ENCODE results near the gene SELENON. TPM values are rescaled to one million over a fixed set of nuclear protein-coding genes. Genes with fewer than 3 reads are reported as not detected.

The SELENON gene
- total and polyA plus RNA-seq, 2 donors, result 4.8 to 17.4 TPM

- no peaks in the 10 kb centered on the region for H3K27me3 ChIP-seq (ENCODE audit: control insufficient read depth in 2 of 2, insufficient read depth in 1 of 2, low read length in 1 of 2)
- peaks cover 6 to 7% of the 10 kb centered on the region in 2 donors for H3K36me3 ChIP-seq (ENCODE audit: control insufficient read depth in 2 of 2, insufficient read depth in 2 of 2, low read length in 1 of 2)
- H3K4me1 ChIP-seq (ENCODE audit: control insufficient read depth in 2 of 2, insufficient read depth in 2 of 2, low read length in 2 of 2), result peaks cover 10 to 29% of the 10 kb centered on the region in 2 donors
- no peak overlapping the region for H3K27ac ChIP-seq (ENCODE audit: low read depth in 1 of 2, low read length in 1 of 2)
- peaks cover 0 to 2% of the 10 kb centered on the region in 2 donors for H3K9me3 ChIP-seq (ENCODE audit: control insufficient read depth in 2 of 2, insufficient read depth in 1 of 2, low read length in 1 of 2)
- no peak for DNase-seq (ENCODE audit: low read depth in 6 of 9, low spot score in 9 of 9)
- WGBS, result 80% methylated on average over 8 of the region's 8 CpGs
- no peak overlapping the region for H3K4me3 ChIP-seq (ENCODE audit: low read length in 2 of 2)
Measured at GRCh38 chr1:25817840-25818501, 18.0 kb downstream of the SELENON start.

GRCh38 chr1:25818569-25818968 lies 18.6 kb downstream of the SELENON start:
- WGBS, result 95% methylated on average over 6 of the region's 6 CpGs
- no peak overlapping the region for H3K27ac ChIP-seq (ENCODE audit: low read depth in 1 of 2, low read length in 1 of 2)
- H3K9me3 ChIP-seq (ENCODE audit: control insufficient read depth in 2 of 2, insufficient read depth in 1 of 2, low read length in 1 of 2), result peaks cover 0 to 2% of the 10 kb centered on the region in 2 donors
- no peak overlapping the region for H3K4me3 ChIP-seq (ENCODE audit: low read length in 2 of 2)
- peaks cover 6 to 7% of the 10 kb centered on the region in 2 donors for H3K36me3 ChIP-seq (ENCODE audit: control insufficient read depth in 2 of 2, insufficient read depth in 2 of 2, low read length in 1 of 2)
- no peak for DNase-seq (ENCODE audit: low read depth in 6 of 9, low spot score in 9 of 9)
- H3K27me3 ChIP-seq (ENCODE audit: control insufficient read depth in 2 of 2, insufficient read depth in 1 of 2, low read length in 1 of 2), result no peaks in the 10 kb centered on the region
- H3K4me1 ChIP-seq (ENCODE audit: control insufficient read depth in 2 of 2, insufficient read depth in 2 of 2, low read length in 2 of 2), result peaks cover 10 to 29% of the 10 kb centered on the region in 2 donors

- Histone ChIP-seq H3K4me1 (ENCODE audit: control insufficient read depth in 2 of 2, insufficient read depth in 2 of 2, low read length in 2 of 2) (peaks cover 10 to 29% of the 10 kb centered on the region in 2 donors), H3K36me3 (ENCODE audit: control insufficient read depth in 2 of 2, insufficient read depth in 2 of 2, low read length in 1 of 2) (peaks cover 8 to 13% of the 10 kb centered on the region in 2 donors), H3K27me3 (ENCODE audit: control insufficient read depth in 2 of 2, insufficient read depth in 1 of 2, low read length in 1 of 2) (no peaks in the 10 kb centered on the region), H3K4me3 (ENCODE audit: low read length in 2 of 2) (peak within 1 kb of the TSS; percentile 89 to 97), H3K27ac (ENCODE audit: low read depth in 1 of 2, low read length in 1 of 2) (peak within 1 kb of the TSS; percentile 90 to 92), H3K9me3 (ENCODE audit: control insufficient read depth in 2 of 2, insufficient read depth in 1 of 2, low read length in 1 of 2) (peaks cover 0 to 2% of the 10 kb centered on the region in 2 donors)
- WGBS, result 2% methylated on average over 64 of the region's 64 CpGs
- peak; percentile 68 to 94 (median 84) for DNase-seq (ENCODE audit: low read depth in 6 of 9, low spot score in 9 of 9)
Measured at GRCh38 chr1:25819491-25820246, 19.7 kb downstream of the SELENON start, which contains the start of gene MTFR1L. Gene MTFR1L, plus strand, starts transcription at chr1:25819954. Its CDS starts 3,151 bp downstream, at chr1:25823105.

- peaks cover 0 to 2% of the 10 kb centered on the region in 2 donors for H3K9me3 ChIP-seq (ENCODE audit: control insufficient read depth in 2 of 2, insufficient read depth in 1 of 2, low read length in 1 of 2)
- peaks cover 10 to 29% of the 10 kb centered on the region in 2 donors for H3K4me1 ChIP-seq (ENCODE audit: control insufficient read depth in 2 of 2, insufficient read depth in 2 of 2, low read length in 2 of 2)
- H3K4me3 ChIP-seq (ENCODE audit: low read length in 2 of 2), result peak overlapping the region; percentile 89 to 97
- peak overlapping the region; percentile 90 to 92 for H3K27ac ChIP-seq (ENCODE audit: low read depth in 1 of 2, low read length in 1 of 2)
- 1% methylated on average over 67 of the region's 67 CpGs for WGBS
- H3K36me3 ChIP-seq (ENCODE audit: control insufficient read depth in 2 of 2, insufficient read depth in 2 of 2, low read length in 1 of 2), result peaks cover 8 to 16% of the 10 kb centered on the region in 2 donors
- DNase-seq (ENCODE audit: low read depth in 6 of 9, low spot score in 9 of 9), result peak in 8 of 9 donors; percentile 52 to 89 (median 64)
- H3K27me3 ChIP-seq (ENCODE audit: control insufficient read depth in 2 of 2, insufficient read depth in 1 of 2, low read length in 1 of 2), result no peaks in the 10 kb centered on the region
Measured at GRCh38 chr1:25820247-25821111, 20.5 kb downstream of the SELENON start.

GRCh38 chr1:25821112-25821476 lies 21.1 kb downstream of the SELENON start:
- Histone ChIP-seq H3K36me3 (ENCODE audit: control insufficient read depth in 2 of 2, insufficient read depth in 2 of 2, low read length in 1 of 2) (peaks cover 4 to 18% of the 10 kb centered on the region in 2 donors), H3K27me3 (ENCODE audit: control insufficient read depth in 2 of 2, insufficient read depth in 1 of 2, low read length in 1 of 2) (no peaks in the 10 kb centered on the region), H3K27ac (ENCODE audit: low read depth in 1 of 2, low read length in 1 of 2) (peak overlapping the region; percentile 90 to 92), H3K4me1 (ENCODE audit: control insufficient read depth in 2 of 2, insufficient read depth in 2 of 2, low read length in 2 of 2) (peaks cover 10 to 29% of the 10 kb centered on the region in 2 donors), H3K9me3 (ENCODE audit: control insufficient read depth in 2 of 2, insufficient read depth in 1 of 2, low read length in 1 of 2) (peaks cover 0 to 2% of the 10 kb centered on the region in 2 donors), H3K4me3 (ENCODE audit: low read length in 2 of 2) (peak overlapping the region; percentile 89 to 97)
- no peak for DNase-seq (ENCODE audit: low read depth in 6 of 9, low spot score in 9 of 9)
- WGBS, result 36% methylated on average over 10 of the region's 10 CpGs

- no peak for DNase-seq (ENCODE audit: low read depth in 6 of 9, low spot score in 9 of 9)
- Histone ChIP-seq H3K4me1 (ENCODE audit: control insufficient read depth in 2 of 2, insufficient read depth in 2 of 2, low read length in 2 of 2) (peaks cover 10 to 29% of the 10 kb centered on the region in 2 donors), H3K27me3 (ENCODE audit: control insufficient read depth in 2 of 2, insufficient read depth in 1 of 2, low read length in 1 of 2) (no peaks in the 10 kb centered on the region), H3K9me3 (ENCODE audit: control insufficient read depth in 2 of 2, insufficient read depth in 1 of 2, low read length in 1 of 2) (peaks cover 0 to 2% of the 10 kb centered on the region in 2 donors), H3K27ac (ENCODE audit: low read depth in 1 of 2, low read length in 1 of 2) (no peak overlapping the region), H3K36me3 (ENCODE audit: control insufficient read depth in 2 of 2, insufficient read depth in 2 of 2, low read length in 1 of 2) (peaks cover 10 to 21% of the 10 kb centered on the region in 2 donors), H3K4me3 (ENCODE audit: low read length in 2 of 2) (no peak overlapping the region)
- 97% methylated on average over 5 of the region's 5 CpGs for WGBS
Measured at GRCh38 chr1:25821630-25822091, 21.7 kb downstream of the SELENON start.

GRCh38 chr1:25825605-25826004 lies 25.6 kb downstream of the SELENON start:
- 99% methylated on average over 2 of the region's 2 CpGs for WGBS
- peaks cover 36 to 59% of the 10 kb centered on the region in 2 donors for H3K36me3 ChIP-seq (ENCODE audit: control insufficient read depth in 2 of 2, insufficient read depth in 2 of 2, low read length in 1 of 2)
- no peaks in the 10 kb centered on the region for H3K27me3 ChIP-seq (ENCODE audit: control insufficient read depth in 2 of 2, insufficient read depth in 1 of 2, low read length in 1 of 2)
- no peaks in the 10 kb centered on the region for H3K9me3 ChIP-seq (ENCODE audit: control insufficient read depth in 2 of 2, insufficient read depth in 1 of 2, low read length in 1 of 2)
- no peak overlapping the region for H3K4me3 ChIP-seq (ENCODE audit: low read length in 2 of 2)
- no peak overlapping the region for H3K27ac ChIP-seq (ENCODE audit: low read depth in 1 of 2, low read length in 1 of 2)
- H3K4me1 ChIP-seq (ENCODE audit: control insufficient read depth in 2 of 2, insufficient read depth in 2 of 2, low read length in 2 of 2), result peaks cover 10 to 13% of the 10 kb centered on the region in 2 donors
- no peak for DNase-seq (ENCODE audit: low read depth in 6 of 9, low spot score in 9 of 9)

- Histone ChIP-seq H3K4me1 (ENCODE audit: control insufficient read depth in 2 of 2, insufficient read depth in 2 of 2, low read length in 2 of 2) (peaks cover under 1 to 4% of the 10 kb centered on the region in 2 donors), H3K9me3 (ENCODE audit: control insufficient read depth in 2 of 2, insufficient read depth in 1 of 2, low read length in 1 of 2) (no peaks in the 10 kb centered on the region), H3K27ac (ENCODE audit: low read depth in 1 of 2, low read length in 1 of 2) (no peak overlapping the region), H3K27me3 (ENCODE audit: control insufficient read depth in 2 of 2, insufficient read depth in 1 of 2, low read length in 1 of 2) (no peaks in the 10 kb centered on the region), H3K4me3 (ENCODE audit: low read length in 2 of 2) (no peak overlapping the region), H3K36me3 (ENCODE audit: control insufficient read depth in 2 of 2, insufficient read depth in 2 of 2, low read length in 1 of 2) (peaks cover 40 to 69% of the 10 kb centered on the region in 2 donors)
- WGBS, result 98% methylated on average over 10 of the region's 10 CpGs
- no peak for DNase-seq (ENCODE audit: low read depth in 6 of 9, low spot score in 9 of 9)
Measured at GRCh38 chr1:25826571-25826970, 26.6 kb downstream of the SELENON start.

All from thymus (tissue), 11 donors.